HepG2 (cell line): Measurements from ENCODE around the gene AXIN1. TPM values are rescaled to one million over a fixed set of nuclear protein-coding genes. Genes with fewer than 3 reads are reported as not detected.
A peak's percentile ranks its signal among the peaks of the same experiment; 100 is the strongest.

Source experiments
- BCL6 ChIP-seq: IDR thresholded peaks from 2 replicates; pipeline ENCODE4 v1.6.1; 2016; ENCODE audit warnings: missing genetic modification reagents, missing compliant biosample characterization
- CENPX ChIP-seq: sonication (generic); formaldehyde crosslinking; IDR thresholded peaks from 2 replicates; pipeline ENCODE4 v1.9.0; 2021; ENCODE audit warnings: mild to moderate bottlenecking, missing genetic modification reagents, moderate library complexity
- ESRRA ChIP-seq: sonication (generic); formaldehyde crosslinking; IDR thresholded peaks from 2 replicates; pipeline ENCODE4 v1.5.1; 2020; ENCODE audit warnings: mild to moderate bottlenecking, low read depth, missing genetic modification reagents
- ETS1 ChIP-seq: sonication (generic); formaldehyde crosslinking; IDR thresholded peaks from 2 replicates; pipeline ENCODE4 v1.4.0; 2020; ENCODE audit warnings: missing genetic modification reagents
- GABPA ChIP-seq, 2 experiments: IDR thresholded peaks; 2 replicates each; pipeline ENCODE4 v1.6.1; 2011 to 2016; ENCODE audit warnings: low read depth in 2 of 2, low read length in 1 of 2, missing biosample characterization in 1 of 2, missing genetic modification characterization in 1 of 2
- GATAD1 ChIP-seq: IDR thresholded peaks from 2 replicates; pipeline ENCODE4 v1.6.1; 2016; ENCODE audit warnings: missing genetic modification reagents, missing compliant biosample characterization
- KDM6A ChIP-seq: IDR thresholded peaks from 2 replicates; pipeline ENCODE4 v1.6.1; 2016; ENCODE audit warnings: low read depth
- MBNL3 ChIP-seq: fragments of 250-450 bp; sonication (Bioruptor Pico); conservative IDR thresholded peaks from 2 replicates; pipeline ENCODE4 v1.8.0; 2022; ENCODE audit warnings: mild to moderate bottlenecking, inconsistent platforms
- NFKBIZ ChIP-seq: IDR thresholded peaks from 2 replicates; pipeline ENCODE4 v1.6.1; 2018; ENCODE audit warnings: missing genetic modification reagents, missing compliant biosample characterization
- NKX3-1 ChIP-seq: sonication (generic); formaldehyde crosslinking; IDR thresholded peaks from 2 replicates; pipeline ENCODE4 v1.5.0; 2020; ENCODE audit warnings: missing genetic modification reagents
- NONO ChIP-seq, 2 experiments: fragments of 450-650 bp in 1 of 2; sonication (generic) in 1 of 2; formaldehyde crosslinking in 1 of 2; IDR thresholded peaks in 1 of 2; conservative IDR thresholded peaks in 1 of 2; 2 replicates each; pipeline versions ENCODE4 v1.6.1 to v1.8.0; 2017 to 2022; ENCODE audit warnings: mild to moderate bottlenecking in 1 of 2, missing genetic modification reagents in 1 of 2, moderate library complexity in 1 of 2
- SETDB1 ChIP-seq: sonication (generic); formaldehyde crosslinking; IDR thresholded peaks from 2 replicates; pipeline ENCODE4 v1.5.1; 2020; ENCODE audit warnings: missing genetic modification reagents, mild to moderate bottlenecking, borderline replicate concordance
- THRA ChIP-seq: sonication (generic); formaldehyde crosslinking; IDR thresholded peaks from 2 replicates; pipeline ENCODE4 v1.4.0; 2020; ENCODE audit warnings: missing genetic modification reagents, borderline replicate concordance
- ZBTB43 ChIP-seq: sonication (generic); formaldehyde crosslinking; conservative IDR thresholded peaks from 2 replicates; pipeline ENCODE4 v1.4.0; 2020; ENCODE audit warnings: missing genetic modification reagents
- ZFAT ChIP-seq: sonication (generic); formaldehyde crosslinking; conservative IDR thresholded peaks from 2 replicates; pipeline ENCODE4 v1.8.1; 2023; ENCODE audit warnings: missing genetic modification reagents, inconsistent platforms
- ZNF253 ChIP-seq: sonication (generic); formaldehyde crosslinking; IDR thresholded peaks from 2 replicates; pipeline ENCODE4 v1.8.0; 2022; ENCODE audit warnings: mild to moderate bottlenecking, missing genetic modification reagents, borderline replicate concordance
- ZNF326 ChIP-seq: sonication (generic); formaldehyde crosslinking; IDR thresholded peaks from 2 replicates; pipeline ENCODE4 v1.4.0; 2020; ENCODE audit warnings: missing genetic modification reagents, borderline replicate concordance
- ZNF33B ChIP-seq: sonication (generic); formaldehyde crosslinking; IDR thresholded peaks from 2 replicates; pipeline ENCODE4 v1.5.1; 2020; ENCODE audit warnings: mild to moderate bottlenecking, missing genetic modification reagents
- ZNF44 ChIP-seq: sonication (generic); formaldehyde crosslinking; IDR thresholded peaks from 2 replicates; pipeline ENCODE4 v1.5.1; 2020; ENCODE audit warnings: mild to moderate bottlenecking, missing genetic modification reagents
- ZNF747 ChIP-seq: sonication (generic); formaldehyde crosslinking; IDR thresholded peaks from 2 replicates; pipeline ENCODE4 v1.8.1; 2023; ENCODE audit warnings: missing genetic modification reagents, mild to moderate bottlenecking, borderline replicate concordance
- ZNF790 ChIP-seq: sonication (generic); formaldehyde crosslinking; IDR thresholded peaks from 2 replicates; pipeline ENCODE4 v1.8.0; 2022; ENCODE audit warnings: missing genetic modification reagents, mild to moderate bottlenecking, borderline replicate concordance
- polyA plus RNA-seq, 8 experiments: library from polyadenylated mRNA; depleted of rRNA in 3 of 8; stranded (reverse) in 7 of 8; unstranded in 1 of 8; fragments of >200 nt; fragmentation: Illumina TruSeq in 4 of 8; extraction: Trizol in 4 of 8; gene quantifications; 2 replicates each; pipeline versions ENCODE4 v1.2.1 to v1.2.3, GENCODE V29; 2011 to 2016; ENCODE audit warnings: low read depth in 4 of 8, missing spikeins in 1 of 8, mixed read lengths in 1 of 8; ENCODE audit not compliant: insufficient read depth in 1 of 8
- total RNA-seq, 5 experiments: library from RNA; depleted of rRNA; stranded (reverse); fragments of >200 nt; fragmentation: Illumina TruSeq; extraction: Trizol; gene quantifications; 2 replicates each; pipeline ENCODE4 v1.2.3, GENCODE V29; 2016; ENCODE audit warnings: low read depth in 1 of 5
- TF ChIP-seq, protein P1 (sequence below): sonication (generic); formaldehyde crosslinking; IDR thresholded peaks from 2 replicates; pipeline ENCODE4 v1.8.0; 2022; ENCODE audit warnings: mild to moderate bottlenecking, missing genetic modification reagents
- TF ChIP-seq, protein P2 (sequence below): sonication (generic); formaldehyde crosslinking; conservative IDR thresholded peaks from 2 replicates; pipeline ENCODE4 v1.5.0; 2020; ENCODE audit warnings: missing genetic modification reagents

Gene AXIN1
- total and polyA plus RNA-seq, 2 of the 13 experiments (the other 11 are each of a cell fraction or from before 2014, with no cell fraction given) = 24.0 to 26.0 TPM

DNA sequence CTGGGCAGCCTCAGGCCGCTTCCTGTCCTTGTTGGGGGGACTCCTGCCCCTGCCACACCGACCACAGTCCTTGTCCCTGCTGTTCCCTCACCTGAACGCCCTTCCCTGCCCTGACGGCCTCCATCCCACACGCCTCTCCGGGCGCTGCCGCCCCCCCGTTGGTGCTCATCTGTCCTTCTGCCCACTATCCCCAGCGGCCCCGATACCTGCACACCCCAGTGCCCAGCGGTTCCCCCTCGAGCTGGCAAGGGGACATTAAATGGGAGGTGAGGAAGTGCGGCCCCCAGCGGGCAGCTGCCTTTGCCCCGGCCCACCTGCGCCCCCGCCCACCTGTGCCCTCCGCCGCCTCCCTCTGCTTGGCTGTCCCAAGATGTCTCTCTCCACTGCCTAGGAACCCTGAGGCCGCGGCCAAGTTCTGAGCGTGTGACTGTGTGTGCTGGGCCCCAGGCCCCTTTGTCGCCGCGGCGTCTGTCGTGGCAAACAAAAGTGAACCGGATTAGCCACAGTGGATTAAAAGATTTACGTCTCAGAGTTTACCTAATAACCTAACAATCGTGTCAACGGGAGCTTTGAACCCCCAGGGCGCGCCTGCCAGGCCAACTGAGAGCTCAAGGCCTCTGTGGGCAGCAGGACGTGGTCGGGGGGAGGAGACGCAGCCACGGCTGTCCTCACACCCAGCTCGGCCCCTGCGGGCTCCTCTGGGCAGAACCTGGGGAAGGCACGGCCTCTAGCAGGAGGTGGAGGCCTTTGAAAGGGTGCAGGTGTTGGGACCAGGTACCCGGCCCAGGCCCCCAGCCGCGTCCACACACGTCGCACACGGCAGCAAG is 7.6 kb upstream of the AXIN1 start (continued):
- TF ChIP-seq ETS1 (CRISPR knock-in tag) (no peak), SETDB1 (CRISPR knock-in tag) (no peak), CENPX (no peak), ESRRA (CRISPR knock-in tag) (no peak), MBNL3 (CRISPR knock-in tag) (no peak), KDM6A (CRISPR knock-in tag) (no peak), GATAD1 (no peak), ZBTB43 (CRISPR knock-in tag) (no peak), THRA (no peak), ZNF326 (CRISPR knock-in tag) (no peak), NFKBIZ (CRISPR knock-in tag) (no peak), ZFAT (CRISPR knock-in tag) (no peak), NONO (IDR thresholded peaks at IDR 0.05) (no peak), NONO (CRISPR knock-in tag; conservative IDR thresholded peaks at IDR 0.05) (no peak), ZNF747 (CRISPR knock-in tag) (0 out of 2 replicates have a peak, but pooled peaks have one; percentile 30), ZNF44 (CRISPR knock-in tag) (no peak), ZNF253 (CRISPR knock-in tag) (no peak), NKX3-1 (CRISPR knock-in tag) (no peak), ZNF790 (CRISPR knock-in tag) (no peak), BCL6 (CRISPR knock-in tag) (0 out of 2 replicates have a peak, but pooled peaks have one; percentile 8), ZNF33B (CRISPR knock-in tag) (no peak), GABPA (IDR thresholded peaks at IDR 0.05; ENCODE audit: low read depth, low read length) (no peak), GABPA (CRISPR knock-in tag; IDR thresholded peaks at IDR 0.05; ENCODE audit: low read depth) (no peak)
- TF ChIP-seq, protein P1, sequence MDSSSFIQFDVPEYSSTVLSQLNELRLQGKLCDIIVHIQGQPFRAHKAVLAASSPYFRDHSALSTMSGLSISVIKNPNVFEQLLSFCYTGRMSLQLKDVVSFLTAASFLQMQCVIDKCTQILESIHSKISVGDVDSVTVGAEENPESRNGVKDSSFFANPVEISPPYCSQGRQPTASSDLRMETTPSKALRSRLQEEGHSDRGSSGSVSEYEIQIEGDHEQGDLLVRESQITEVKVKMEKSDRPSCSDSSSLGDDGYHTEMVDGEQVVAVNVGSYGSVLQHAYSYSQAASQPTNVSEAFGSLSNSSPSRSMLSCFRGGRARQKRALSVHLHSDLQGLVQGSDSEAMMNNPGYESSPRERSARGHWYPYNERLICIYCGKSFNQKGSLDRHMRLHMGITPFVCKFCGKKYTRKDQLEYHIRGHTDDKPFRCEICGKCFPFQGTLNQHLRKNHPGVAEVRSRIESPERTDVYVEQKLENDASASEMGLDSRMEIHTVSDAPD (CRISPR knock-in tag) = no peak
- TF ChIP-seq, protein P2, sequence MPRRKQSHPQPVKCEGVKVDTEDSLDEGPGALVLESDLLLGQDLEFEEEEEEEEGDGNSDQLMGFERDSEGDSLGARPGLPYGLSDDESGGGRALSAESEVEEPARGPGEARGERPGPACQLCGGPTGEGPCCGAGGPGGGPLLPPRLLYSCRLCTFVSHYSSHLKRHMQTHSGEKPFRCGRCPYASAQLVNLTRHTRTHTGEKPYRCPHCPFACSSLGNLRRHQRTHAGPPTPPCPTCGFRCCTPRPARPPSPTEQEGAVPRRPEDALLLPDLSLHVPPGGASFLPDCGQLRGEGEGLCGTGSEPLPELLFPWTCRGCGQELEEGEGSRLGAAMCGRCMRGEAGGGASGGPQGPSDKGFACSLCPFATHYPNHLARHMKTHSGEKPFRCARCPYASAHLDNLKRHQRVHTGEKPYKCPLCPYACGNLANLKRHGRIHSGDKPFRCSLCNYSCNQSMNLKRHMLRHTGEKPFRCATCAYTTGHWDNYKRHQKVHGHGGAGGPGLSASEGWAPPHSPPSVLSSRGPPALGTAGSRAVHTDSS (CRISPR knock-in tag) = no peak
